Fibroblast of skin of left quadriceps (primary cell): ENCODE results near the gene LNPEP.
"Not testable (repeated sequence)": the region's sequence is repeated elsewhere in the genome, so short reads cannot be mapped to it uniquely, and the experiment has no call there.

Experiments used
- DNase-seq, 2 experiments: peaks; one replicate each; pipeline ENCODE4 v3.0.0-alpha.2; 2013; ENCODE audit warnings: low read depth in 2 of 2

LNPEP gene

DNA sequence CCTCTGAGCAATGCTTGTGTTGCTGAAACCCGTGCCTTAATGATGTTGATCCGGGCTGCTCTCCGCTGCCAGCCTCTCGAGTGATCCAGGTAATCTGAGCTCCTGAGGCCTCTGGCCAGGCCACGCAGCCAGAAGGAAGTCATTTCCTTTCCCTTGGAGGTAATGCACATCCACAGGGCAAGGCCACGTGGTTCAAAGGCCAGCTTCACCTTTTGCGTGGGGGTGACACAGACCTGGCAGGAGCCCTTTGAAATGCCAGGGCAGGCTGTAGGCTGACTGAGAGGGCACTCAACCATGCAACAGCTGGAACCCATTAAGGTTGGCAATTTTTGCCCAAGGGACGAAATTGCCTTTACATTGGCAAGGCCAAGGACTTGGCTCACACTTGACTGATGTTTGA is 126.2 kb downstream of the LNPEP start:
- no peak for DNase-seq

DNA sequence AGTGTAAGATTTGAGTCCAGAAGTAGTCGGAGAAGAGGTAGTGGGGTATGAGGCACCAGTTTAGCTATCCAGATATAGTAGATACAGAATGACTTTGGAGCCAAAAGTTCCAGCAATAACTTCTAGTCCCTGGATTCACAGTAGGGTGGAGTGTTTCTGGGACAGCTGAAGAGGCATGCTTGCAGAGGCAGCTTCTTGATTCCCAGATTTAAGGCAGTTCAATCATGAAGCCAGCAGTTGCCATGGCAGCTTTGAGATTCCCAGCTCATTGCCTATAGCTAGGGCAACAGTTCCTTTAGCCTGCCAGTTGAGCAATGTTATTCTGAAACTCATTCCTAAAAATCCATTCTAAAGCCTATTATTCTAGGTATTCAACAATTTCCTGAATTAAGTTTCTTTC is 127.4 kb downstream of the LNPEP start:
- DNase-seq, result no peak

DNA sequence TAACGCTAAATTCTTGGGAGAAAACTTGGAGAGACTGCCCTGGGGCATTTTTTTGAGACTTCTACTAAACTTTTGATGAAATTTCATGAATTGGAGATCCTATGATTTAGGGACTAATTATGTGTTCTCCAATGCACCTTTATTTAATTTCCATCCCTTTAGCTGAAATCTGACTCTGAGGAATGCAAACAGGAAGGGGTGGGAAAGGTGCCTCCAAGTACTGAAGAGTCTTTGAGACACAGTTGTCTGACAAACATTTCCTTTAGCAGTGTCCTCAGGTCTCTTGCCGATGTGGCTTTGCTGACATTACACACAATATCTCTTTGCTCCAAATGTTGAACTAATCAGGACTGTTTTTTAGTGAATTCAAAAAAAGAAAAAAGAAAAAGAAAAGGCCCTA is 129.6 kb downstream of the LNPEP start:
- DNase-seq, result no peak

GRCh38 chr5:97067296-97067850 is 131.5 kb downstream of the LNPEP start:
- no peak for DNase-seq

GRCh38 chr5:97070234-97070633 is 134.4 kb downstream of the LNPEP start:
- no peak for DNase-seq

DNA sequence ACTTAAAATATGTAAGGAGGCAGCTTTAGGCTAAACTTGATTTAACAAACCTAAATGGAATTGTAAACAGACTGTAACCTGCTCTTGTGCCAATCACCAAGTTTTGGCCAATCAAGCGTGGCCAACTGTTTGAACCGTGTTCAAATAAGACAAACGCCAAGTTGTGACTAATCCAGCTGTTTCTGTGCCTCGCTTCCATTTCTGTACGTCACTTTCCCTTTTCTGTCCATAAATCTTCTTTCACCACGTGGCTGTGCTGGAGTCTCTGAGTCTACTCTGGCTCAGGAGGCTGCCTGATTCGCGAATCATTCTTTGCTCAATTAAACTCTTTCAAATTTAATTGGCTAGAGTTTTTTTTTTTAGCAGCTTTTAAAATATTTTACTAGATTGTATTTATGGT is 135.2 kb downstream of the LNPEP start:
- DNase-seq, result peak; percentile 42 to 45

DNA sequence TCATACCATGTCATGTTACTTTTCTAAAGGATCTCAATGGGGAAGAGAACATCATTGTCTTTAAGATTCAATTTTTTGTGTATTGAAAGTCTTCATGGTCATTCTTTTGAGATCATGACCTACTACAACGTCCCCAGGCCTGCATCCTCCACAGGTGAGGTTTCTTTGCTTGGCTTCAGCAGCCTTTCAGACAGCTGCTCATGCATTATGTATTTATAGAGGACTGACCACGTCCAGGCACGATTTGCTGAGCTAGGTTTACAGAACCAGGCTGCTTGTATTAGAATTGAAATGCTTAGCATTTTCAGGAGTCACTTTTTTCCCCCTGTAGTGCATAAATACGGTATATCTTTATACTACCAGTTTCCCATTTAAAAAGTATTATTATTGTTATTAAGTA is 136.1 kb downstream of the LNPEP start:
- no peak for DNase-seq

DNA sequence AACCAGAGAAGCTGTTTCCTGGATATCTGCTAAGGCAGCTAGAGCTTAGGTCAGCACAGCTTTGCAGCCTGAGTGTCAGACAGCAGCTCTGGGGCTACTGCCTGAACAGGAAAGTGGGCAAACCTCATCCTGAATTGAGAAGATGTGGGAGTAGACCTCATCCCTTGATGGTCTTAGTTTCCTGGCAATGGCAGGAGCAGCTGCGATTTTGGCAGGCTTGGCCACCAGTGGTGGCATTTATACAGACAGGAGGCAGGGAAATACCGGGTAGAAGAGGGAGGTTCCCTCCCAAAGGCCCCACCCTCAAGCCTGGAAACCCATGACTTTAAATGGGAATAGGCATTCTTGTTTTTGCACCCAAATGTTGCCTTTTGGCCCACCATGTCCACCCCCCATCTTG is 136.8 kb downstream of the LNPEP start:
- no peak for DNase-seq

DNA sequence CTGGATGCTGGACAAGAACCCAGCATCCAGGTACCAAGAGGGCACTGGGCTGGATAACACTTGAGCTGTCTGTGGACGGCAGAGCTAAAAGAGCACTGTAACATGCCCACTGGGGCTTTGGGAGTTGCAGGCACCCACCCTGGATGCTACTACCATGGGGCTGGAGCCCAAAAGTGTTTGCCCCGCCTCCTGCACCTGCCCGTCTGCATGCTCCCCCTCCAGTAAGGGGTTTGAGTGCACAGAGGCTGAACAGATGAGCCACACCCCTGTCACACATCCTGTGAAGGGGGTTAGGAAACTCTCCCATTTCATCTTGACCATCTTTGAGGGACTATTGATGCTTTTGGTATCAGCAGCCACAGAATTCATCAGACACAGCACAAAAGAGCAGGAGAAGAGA is 137.5 kb downstream of the LNPEP start:
- DNase-seq, result no peak

- DNase-seq, result no peak
Observed at GRCh38 chr5:97074859-97075489, 139.1 kb downstream of the LNPEP start.

DNA sequence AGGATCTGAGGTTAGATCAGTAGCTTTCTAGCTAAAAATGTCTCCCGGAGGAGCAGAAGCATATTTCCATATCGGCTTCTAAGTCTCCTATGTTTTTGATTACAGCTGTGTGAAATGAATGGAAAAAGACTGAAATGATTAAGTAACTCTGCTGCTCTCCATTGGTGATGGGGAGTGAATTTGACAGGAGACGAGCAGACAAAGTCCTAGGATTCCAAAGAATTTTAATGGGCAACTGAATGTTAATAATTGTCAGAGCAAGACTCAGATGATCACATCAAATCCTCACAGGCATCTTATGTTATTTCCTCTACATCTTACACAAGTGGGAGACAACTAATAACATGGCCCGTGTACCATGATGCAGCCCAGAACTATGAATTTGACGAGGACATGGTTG is 139.8 kb downstream of the LNPEP start:
- peak in 1 of 2 experiments; percentile 4 for DNase-seq

DNA sequence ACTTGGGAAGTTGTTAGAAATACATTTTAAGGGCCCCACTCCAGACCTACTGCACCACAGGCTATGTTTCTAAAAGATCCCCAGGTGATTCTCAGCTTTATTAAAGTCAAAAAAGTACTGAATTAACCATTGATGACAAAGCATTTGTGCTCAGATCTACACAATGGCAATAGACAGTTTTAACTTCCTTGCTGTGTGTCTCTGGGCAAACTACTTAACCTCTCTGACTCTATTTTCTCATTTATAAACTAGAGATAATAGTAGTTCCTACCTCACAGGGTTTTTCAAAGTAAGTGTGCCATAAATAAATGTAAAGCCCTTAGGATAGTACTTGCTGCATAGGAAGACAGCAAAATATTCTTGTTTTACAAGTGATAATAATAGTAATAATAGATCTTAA is 140.2 kb downstream of the LNPEP start:
- DNase-seq, result no peak

GRCh38 chr5:97077246-97077645 is 141.4 kb downstream of the LNPEP start:
- no peak for DNase-seq

DNA sequence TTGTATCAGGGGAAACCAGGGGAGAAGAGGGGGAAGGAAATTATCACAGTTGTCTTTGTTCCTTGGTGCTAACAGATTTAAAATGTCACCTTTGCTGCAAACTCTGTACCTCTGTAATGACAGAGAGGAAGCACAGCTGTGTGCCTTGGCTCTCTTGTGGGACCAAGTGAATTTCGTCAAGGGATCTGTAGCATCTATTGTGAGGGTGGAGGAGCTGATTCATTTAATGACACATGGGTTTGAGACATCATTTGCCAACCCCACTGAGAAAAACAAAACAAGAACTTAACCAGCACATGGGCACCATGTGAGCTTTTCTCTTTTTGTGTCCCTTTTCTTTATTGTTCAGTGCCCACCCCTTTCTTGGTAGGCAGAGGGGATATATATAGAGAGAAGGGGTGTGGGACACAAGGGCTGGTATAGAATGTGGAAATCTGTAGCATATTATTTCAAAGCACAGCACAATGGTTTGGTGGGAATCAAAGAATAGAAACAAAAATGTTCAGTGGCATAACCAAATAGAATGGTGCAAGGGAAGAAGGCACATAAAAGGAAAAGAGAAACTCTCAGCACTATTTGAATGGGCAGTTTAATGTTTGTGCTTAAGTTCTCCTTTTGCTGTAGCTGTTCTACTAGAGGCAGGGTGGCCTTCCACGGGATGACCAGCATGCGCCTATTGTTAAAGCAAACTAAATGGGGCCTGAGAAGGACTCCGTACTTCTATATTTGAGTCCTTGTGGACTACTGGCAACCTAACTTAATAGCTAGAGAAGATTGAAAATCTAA is 143.3 kb downstream of the LNPEP start:
- DNase-seq, result no peak

DNA sequence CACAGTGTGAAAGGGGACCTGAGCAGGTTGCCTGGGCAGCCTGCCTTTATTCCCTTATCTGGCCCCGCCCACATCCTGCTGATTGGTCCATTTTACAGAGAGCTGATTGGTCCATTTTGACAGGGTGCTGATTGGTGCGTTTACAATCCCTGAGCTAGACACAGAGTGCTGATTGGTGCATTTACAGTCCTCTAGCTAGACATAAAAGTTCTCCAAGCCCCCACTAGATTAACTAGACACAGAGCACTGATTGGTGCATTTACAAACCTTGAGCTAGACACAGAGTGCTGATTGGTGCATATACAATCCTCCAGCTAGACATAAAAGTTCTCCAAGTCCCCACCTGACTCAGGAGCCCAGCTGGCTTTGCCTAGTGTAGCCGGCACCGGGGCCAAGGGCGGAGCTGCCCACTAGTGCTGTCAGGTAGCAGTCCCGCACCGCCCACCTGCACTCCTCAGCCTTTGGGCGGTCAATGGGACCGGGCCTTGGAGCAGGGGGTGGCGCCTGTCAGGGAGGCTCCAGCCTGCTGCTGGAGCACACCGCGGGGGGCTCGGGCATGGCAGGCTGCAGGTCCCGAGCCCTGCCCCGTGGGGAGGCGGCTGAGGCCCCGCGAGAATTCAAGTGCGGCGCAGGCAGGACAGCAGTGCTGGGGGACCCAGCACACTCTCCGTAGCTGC is 149.0 kb downstream of the LNPEP start:
- not testable (repeated sequence) for DNase-seq

DNA sequence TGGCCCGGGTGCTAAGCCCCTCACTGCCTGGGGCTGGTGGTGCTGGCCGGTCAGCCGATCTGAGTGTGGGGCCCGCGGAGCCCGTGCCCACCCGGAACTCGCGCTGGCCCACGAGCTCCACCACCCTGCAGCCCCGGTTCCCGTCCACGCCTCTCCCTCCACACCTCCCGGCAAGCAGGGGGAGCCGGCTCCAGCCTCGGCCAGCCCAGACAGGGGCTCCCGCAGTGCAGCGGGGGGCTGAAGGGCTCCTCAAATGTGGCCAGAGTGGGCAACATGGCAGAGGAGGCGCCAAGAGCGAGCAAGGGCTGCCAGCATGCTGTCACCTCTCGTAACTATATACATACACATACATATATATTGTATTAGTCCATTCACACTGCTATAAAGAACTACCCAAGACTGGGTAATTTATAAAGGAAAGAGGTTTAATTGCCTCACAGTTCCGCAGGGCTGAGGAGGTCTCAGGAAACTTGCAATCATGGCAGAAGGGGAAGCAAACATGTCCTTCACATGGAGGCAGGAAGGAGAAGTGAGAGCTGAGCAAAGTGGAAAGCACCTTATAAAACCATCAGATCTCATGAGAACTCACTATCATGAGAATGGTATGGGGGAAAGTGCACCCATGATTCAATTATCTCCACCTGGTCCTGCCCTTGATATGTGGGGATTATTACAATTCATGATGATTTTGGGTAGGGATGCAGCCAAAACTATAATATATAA is 149.7 kb downstream of the LNPEP start:
- no peak for DNase-seq
